HUES48 (cell line): ENCODE measurements around the gene STPG1.
A peak's percentile ranks its signal among the peaks of the same experiment; 100 is the strongest.

Experiments used
- H3K27ac ChIP-seq: one replicate; pipeline ENCODE4 v1.7.0; 2013; ENCODE audit warnings: low read depth, low read length, inconsistent platforms
- H3K27me3 ChIP-seq: 2 replicates; pipeline ENCODE4 v1.6.1; 2013; ENCODE audit warnings: mild to moderate bottlenecking, low read length; ENCODE audit not compliant: control insufficient read depth, insufficient read depth
- H3K36me3 ChIP-seq: 2 replicates; pipeline ENCODE4 v1.6.1; 2013; ENCODE audit warnings: low read length; ENCODE audit not compliant: control insufficient read depth, insufficient read depth
- H3K4me1 ChIP-seq: 2 replicates; pipeline ENCODE4 v1.6.1; 2013; ENCODE audit warnings: mild to moderate bottlenecking, low read length; ENCODE audit not compliant: control insufficient read depth, insufficient read depth
- H3K4me3 ChIP-seq: 2 replicates; pipeline ENCODE4 v1.5.1; 2013; ENCODE audit warnings: mild to moderate bottlenecking, low read depth, low read length
- H3K9ac ChIP-seq: 2 replicates; pipeline ENCODE4 v1.6.1; 2013; ENCODE audit warnings: mild to moderate bottlenecking, low read depth, low read length, moderate library complexity
- H3K9me3 ChIP-seq: 2 replicates; pipeline ENCODE4 v1.6.1; 2013; ENCODE audit warnings: low read length; ENCODE audit not compliant: control insufficient read depth, insufficient read depth

The STPG1 gene

GRCh38 chr1:24353292-24353891 is 60.2 kb downstream of the STPG1 start:
- no peak overlapping the region for H3K4me3 ChIP-seq
- no peaks in the 10 kb centered on the region for H3K27me3 ChIP-seq
- H3K9me3 ChIP-seq = no peaks in the 10 kb centered on the region
- no peak overlapping the region for H3K9ac ChIP-seq
- H3K27ac ChIP-seq = no peak overlapping the region
- H3K4me1 ChIP-seq = no peaks in the 10 kb centered on the region
- peaks cover 4% of the 10 kb centered on the region; the same call in 1 of the 2 replicates for H3K36me3 ChIP-seq

- no peak overlapping the region for H3K9ac ChIP-seq
- no peaks in the 10 kb centered on the region for H3K4me1 ChIP-seq
- H3K9me3 ChIP-seq = no peaks in the 10 kb centered on the region
- no peaks in the 10 kb centered on the region for H3K27me3 ChIP-seq
- no peaks in the 10 kb centered on the region for H3K36me3 ChIP-seq
- no peak overlapping the region for H3K4me3 ChIP-seq
- no peak overlapping the region for H3K27ac ChIP-seq
Observed at GRCh38 chr1:24351918-24352627, 61.5 kb downstream of the STPG1 start.

DNA sequence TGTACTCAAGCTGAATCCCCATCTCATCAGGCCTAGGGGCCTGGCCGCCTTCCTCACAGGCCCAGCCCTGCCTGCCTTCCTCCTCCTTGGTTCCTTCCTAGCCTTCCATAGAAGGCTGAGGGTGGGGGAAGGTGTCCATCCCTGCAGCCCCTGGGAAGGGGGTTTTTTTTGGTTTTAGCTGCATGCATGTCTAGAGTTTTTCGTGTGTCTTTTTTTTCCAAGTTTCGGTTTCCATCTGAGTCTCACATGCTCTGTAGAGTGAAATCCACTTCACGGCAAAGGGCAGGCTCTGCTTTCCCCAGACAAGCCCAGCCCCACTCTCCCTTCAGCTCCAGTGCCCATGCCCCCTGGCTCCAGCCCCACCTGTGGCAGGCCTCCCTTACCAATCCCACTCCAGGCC is 62.3 kb downstream of the STPG1 start:
- no peaks in the 10 kb centered on the region for H3K27me3 ChIP-seq
- H3K9ac ChIP-seq = no peak overlapping the region
- H3K4me1 ChIP-seq = no peaks in the 10 kb centered on the region
- no peaks in the 10 kb centered on the region for H3K9me3 ChIP-seq
- H3K36me3 ChIP-seq = no peaks in the 10 kb centered on the region
- H3K27ac ChIP-seq = no peak overlapping the region
- H3K4me3 ChIP-seq = no peak overlapping the region

- H3K27me3 ChIP-seq = no peaks in the 10 kb centered on the region
- no peaks in the 10 kb centered on the region for H3K9me3 ChIP-seq
- H3K9ac ChIP-seq = no peak overlapping the region
- H3K4me3 ChIP-seq = no peak overlapping the region
- no peak overlapping the region for H3K27ac ChIP-seq
- no peaks in the 10 kb centered on the region for H3K36me3 ChIP-seq
- H3K4me1 ChIP-seq = no peaks in the 10 kb centered on the region
Observed at GRCh38 chr1:24349891-24350290, 63.7 kb downstream of the STPG1 start.

GRCh38 chr1:24348196-24348595 is 65.4 kb downstream of the STPG1 start:
- H3K9me3 ChIP-seq = no peaks in the 10 kb centered on the region
- H3K4me1 ChIP-seq = no peaks in the 10 kb centered on the region
- no peak overlapping the region for H3K9ac ChIP-seq
- no peak overlapping the region for H3K27ac ChIP-seq
- H3K36me3 ChIP-seq = no peaks in the 10 kb centered on the region
- no peak overlapping the region for H3K4me3 ChIP-seq
- H3K27me3 ChIP-seq = no peaks in the 10 kb centered on the region

- peaks cover 1% of the 10 kb centered on the region; the same call in 1 of the 2 replicates for H3K4me1 ChIP-seq
- H3K9ac ChIP-seq = no peak overlapping the region
- H3K36me3 ChIP-seq = no peaks in the 10 kb centered on the region
- no peaks in the 10 kb centered on the region for H3K27me3 ChIP-seq
- no peaks in the 10 kb centered on the region for H3K9me3 ChIP-seq
- H3K27ac ChIP-seq = no peak overlapping the region
- H3K4me3 ChIP-seq = no peak overlapping the region
Observed at GRCh38 chr1:24347159-24347934, 66.2 kb downstream of the STPG1 start.

- Histone ChIP-seq H3K4me3 (no peak overlapping the region), H3K9ac (no peak overlapping the region), H3K9me3 (no peaks in the 10 kb centered on the region), H3K27ac (no peak overlapping the region), H3K36me3 (no peaks in the 10 kb centered on the region), H3K27me3 (no peaks in the 10 kb centered on the region), H3K4me1 (peaks cover 21% of the 10 kb centered on the region)
Observed at GRCh38 chr1:24345334-24345733, 68.2 kb downstream of the STPG1 start.

GRCh38 chr1:24344090-24344742 is 69.4 kb downstream of the STPG1 start:
- H3K9ac ChIP-seq = no peak overlapping the region
- no peaks in the 10 kb centered on the region for H3K36me3 ChIP-seq
- H3K4me3 ChIP-seq = no peak overlapping the region
- no peak overlapping the region for H3K27ac ChIP-seq
- no peaks in the 10 kb centered on the region for H3K9me3 ChIP-seq
- H3K27me3 ChIP-seq = no peaks in the 10 kb centered on the region
- peaks cover 25% of the 10 kb centered on the region for H3K4me1 ChIP-seq

GRCh38 chr1:24343412-24344089 is 70.0 kb downstream of the STPG1 start:
- H3K27me3 ChIP-seq = no peaks in the 10 kb centered on the region
- no peak overlapping the region for H3K9ac ChIP-seq
- H3K36me3 ChIP-seq = no peaks in the 10 kb centered on the region
- H3K4me3 ChIP-seq = no peak overlapping the region
- no peaks in the 10 kb centered on the region for H3K9me3 ChIP-seq
- peaks cover 28% of the 10 kb centered on the region for H3K4me1 ChIP-seq
- no peak overlapping the region for H3K27ac ChIP-seq

DNA sequence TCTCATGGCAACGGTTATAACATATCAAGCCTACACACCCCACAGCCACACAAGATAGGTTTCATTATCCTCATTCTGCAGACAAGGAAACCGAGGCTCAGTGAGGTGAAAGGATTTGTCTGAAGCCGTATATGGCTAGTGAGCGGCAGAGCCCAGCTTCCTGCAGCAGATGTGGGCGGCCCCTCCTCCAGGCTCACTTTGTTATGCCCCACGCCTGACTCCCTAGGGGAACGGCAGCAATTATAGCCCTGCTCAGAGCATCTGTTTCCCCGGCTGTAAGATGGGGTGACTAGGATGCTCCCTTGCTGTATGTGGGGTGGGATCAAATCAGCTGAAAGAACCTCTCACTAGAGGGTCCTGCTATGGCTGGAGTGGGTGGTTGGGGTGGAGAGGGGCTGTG is 72.3 kb downstream of the STPG1 start:
- Histone ChIP-seq H3K4me1 (peaks cover 47% of the 10 kb centered on the region), H3K9ac (no peak overlapping the region), H3K27me3 (peaks cover 3% of the 10 kb centered on the region; the same call in 1 of the 2 replicates), H3K27ac (peak overlapping the region; percentile 53), H3K36me3 (no peaks in the 10 kb centered on the region), H3K4me3 (no peak overlapping the region), H3K9me3 (no peaks in the 10 kb centered on the region)
